GM21576 (cell line): Measurements from ENCODE around the gene ZFP36L1.

Experiments used
- ATAC-seq: cut with Tn5 transposase; IDR thresholded peaks from one replicate; pipeline ENCODE4 v1.9.1; 2021; ENCODE audit warnings: mild to moderate bottlenecking, moderate library complexity; ENCODE audit not compliant: unreplicated experiment

Gene ZFP36L1

GRCh38 chr14:68816183-68816942 is 23.5 kb upstream of the ZFP36L1 start:
- peak; percentile 43 for ATAC-seq

- ATAC-seq, result no peak
These were observed 22.7 kb upstream of the ZFP36L1 start for GRCh38 chr14:68815298-68816182.

GRCh38 chr14:68814539-68815297 is 21.9 kb upstream of the ZFP36L1 start:
- no peak for ATAC-seq

GRCh38 chr14:68814238-68814538 is 21.3 kb upstream of the ZFP36L1 start:
- no peak for ATAC-seq

- no peak for ATAC-seq
These were observed 20.5 kb upstream of the ZFP36L1 start for GRCh38 chr14:68813318-68813838.

GRCh38 chr14:68811171-68811570 is 18.3 kb upstream of the ZFP36L1 start:
- ATAC-seq, result no peak

GRCh38 chr14:68810173-68811153 is 17.6 kb upstream of the ZFP36L1 start:
- no peak for ATAC-seq

- no peak for ATAC-seq
These were observed 16.7 kb upstream of the ZFP36L1 start for GRCh38 chr14:68809524-68809923.

GRCh38 chr14:68808696-68809480 is 16.0 kb upstream of the ZFP36L1 start:
- no peak for ATAC-seq

- no peak for ATAC-seq
These were observed 15.1 kb upstream of the ZFP36L1 start for GRCh38 chr14:68807987-68808386.

GRCh38 chr14:68807148-68807600 is 14.3 kb upstream of the ZFP36L1 start:
- ATAC-seq, result no peak

- no peak for ATAC-seq
These were observed 13.8 kb upstream of the ZFP36L1 start for GRCh38 chr14:68806526-68807147.

GRCh38 chr14:68805414-68805813 is 12.5 kb upstream of the ZFP36L1 start:
- no peak for ATAC-seq

GRCh38 chr14:68801631-68802030 is 8.8 kb upstream of the ZFP36L1 start:
- ATAC-seq, result no peak

GRCh38 chr14:68800953-68801352 is 8.1 kb upstream of the ZFP36L1 start:
- no peak for ATAC-seq

GRCh38 chr14:68800390-68800789 is 7.5 kb upstream of the ZFP36L1 start:
- ATAC-seq, result no peak

GRCh38 chr14:68798621-68799020 is 5.8 kb upstream of the ZFP36L1 start:
- ATAC-seq, result no peak

GRCh38 chr14:68797121-68797670 is 4.3 kb upstream of the ZFP36L1 start:
- ATAC-seq, result no peak
